SK-N-SH (cell line): ENCODE data around the gene SLC38A8. TPM values are rescaled to one million over a fixed set of nuclear protein-coding genes. Genes with fewer than 3 reads are reported as not detected.

Experiments used
- CTCF ChIA-PET: fragments of 300-600, 350-600 bp; formaldehyde crosslinking; extraction: SDS; loops from one replicate; lab custom pipeline; 2021; lab: Yijun Ruan, JAX
- POLR2A ChIA-PET: fragments of 350-600 bp; sonication (Branson Sonifier 250); formaldehyde crosslinking; extraction: SDS; loops from one replicate; lab custom pipeline; 2020; ENCODE audit warnings: antibody characterized with exemption, inconsistent platforms; lab: Yijun Ruan, JAX
- DNase-seq: peaks from one replicate; pipeline ENCODE4 v3.0.0; 2012
- H2AFZ ChIP-seq: fragments of 200-600 bp; sonication (generic); 2 replicates; pipeline ENCODE4 v1.8.1; 2016; ENCODE audit warnings: antibody characterized with exemption, mild to moderate bottlenecking, low read depth
- H3F3A ChIP-seq: fragments of 200-600 bp; sonication (generic); replicated peaks from 2 replicates; pipeline ENCODE3; 2016; ENCODE audit warnings: antibody characterized with exemption, mild to moderate bottlenecking; ENCODE audit not compliant: insufficient read depth
- H3K27ac ChIP-seq, 2 experiments: fragments of 200-500 bp in 1 of 2; fragments of 200-600 bp in 1 of 2; sonication (Bioruptor generic) in 1 of 2; sonication (generic), shearing (Covaris generic) in 1 of 2; 2 replicates each; pipeline versions ENCODE4 v1.5.1 to v1.6.1; 2014 to 2016; ENCODE audit warnings: low read depth in 2 of 2, inconsistent platforms in 1 of 2, low read length in 1 of 2, mild to moderate bottlenecking in 1 of 2, mixed read lengths in 1 of 2
- H3K27me3 ChIP-seq: fragments of 200-600 bp; sonication (generic), shearing (Covaris generic); 2 replicates; pipeline ENCODE4 v1.6.1; 2016; ENCODE audit warnings: mixed run types; ENCODE audit not compliant: insufficient read depth
- H3K36me3 ChIP-seq, 2 experiments: fragments of 200-500 bp in 1 of 2; fragments of 200-600 bp in 1 of 2; sonication (Bioruptor generic) in 1 of 2; sonication (generic) in 1 of 2; replicated peaks in 1 of 2; 2 replicates each; pipeline versions ENCODE3 to v1.5.1; 2014 to 2016; ENCODE audit warnings: low read length in 1 of 2, mild to moderate bottlenecking in 1 of 2; ENCODE audit not compliant: insufficient read depth in 2 of 2, control insufficient read depth in 1 of 2
- H3K4me1 ChIP-seq, 2 experiments: fragments of 200-500 bp in 1 of 2; fragments of 200-600 bp in 1 of 2; sonication (Bioruptor generic) in 1 of 2; sonication (generic), shearing (Covaris generic) in 1 of 2; 2 replicates each; pipeline versions ENCODE4 v1.5.1 to v1.6.1; 2014 to 2016; ENCODE audit warnings: low read depth in 1 of 2, low read length in 1 of 2, mixed run types in 1 of 2; ENCODE audit not compliant: insufficient read depth in 2 of 2, control insufficient read depth in 1 of 2
- H3K4me2 ChIP-seq: fragments of 200-600 bp; sonication (generic), shearing (Covaris generic); 2 replicates; pipeline ENCODE4 v1.6.1; 2017; ENCODE audit warnings: mixed run types
- H3K4me3 ChIP-seq, 2 experiments: fragments of 200-500 bp in 1 of 2; fragments of 200-600 bp in 1 of 2; sonication (Bioruptor generic) in 1 of 2; sonication (generic), shearing (Covaris generic) in 1 of 2; 2 replicates each; pipeline versions ENCODE4 v1.5.1 to v1.8.1; 2014 to 2016; ENCODE audit warnings: low read depth in 2 of 2, inconsistent platforms in 1 of 2, low read length in 1 of 2, mild to moderate bottlenecking in 1 of 2, mixed read lengths in 1 of 2, moderate library complexity in 1 of 2
- H3K79me2 ChIP-seq: fragments of 200-600 bp; sonication (generic); 2 replicates; pipeline ENCODE4 v1.8.1; 2017; ENCODE audit warnings: mild to moderate bottlenecking; ENCODE audit not compliant: insufficient read depth
- H3K9ac ChIP-seq: fragments of 200-600 bp; sonication (generic); 2 replicates; pipeline ENCODE4 v1.6.1; 2017; ENCODE audit warnings: mixed run types
- H3K9me2 ChIP-seq: fragments of 200-600 bp; sonication (generic); 2 replicates; pipeline ENCODE4 v1.6.1; 2017; ENCODE audit warnings: mixed run types
- H3K9me3 ChIP-seq: fragments of 200-600 bp; sonication (generic); 2 replicates; pipeline ENCODE4 v1.6.1; 2017; ENCODE audit warnings: mixed run types, mild to moderate bottlenecking, moderate library complexity
- H4K20me1 ChIP-seq: fragments of 200-600 bp; sonication (generic); 2 replicates; pipeline ENCODE4 v1.6.1; 2017; ENCODE audit warnings: mild to moderate bottlenecking, mixed run types; ENCODE audit not compliant: insufficient read depth
- ELF1 ChIP-seq: IDR thresholded peaks from 2 replicates; pipeline ENCODE4 v1.4.0; 2012
- FOSL2 ChIP-seq: IDR thresholded peaks from 2 replicates; pipeline ENCODE4 v1.4.0; 2012; ENCODE audit warnings: low read depth, mild to moderate bottlenecking, moderate library complexity, borderline replicate concordance
- FOXJ3 ChIP-seq: sonication (generic); formaldehyde crosslinking; IDR thresholded peaks from 2 replicates; pipeline ENCODE4 v1.5.1; 2020; ENCODE audit warnings: mild to moderate bottlenecking, missing genetic modification reagents
- FOXM1 ChIP-seq: IDR thresholded peaks from 2 replicates; pipeline ENCODE4 v1.4.0; 2012; ENCODE audit warnings: low read depth, mild to moderate bottlenecking
- MEF2A ChIP-seq: IDR thresholded peaks from 2 replicates; pipeline ENCODE4 v1.4.0; 2012; ENCODE audit warnings: low read depth, borderline replicate concordance
- MXI1 ChIP-seq: IDR thresholded peaks from 2 replicates; pipeline ENCODE4 v1.6.1; 2012; ENCODE audit warnings: mild to moderate bottlenecking, low read depth, low read length, improper control_type of control experiment
- NFIC ChIP-seq: IDR thresholded peaks from 2 replicates; pipeline ENCODE4 v1.4.0; 2012; ENCODE audit warnings: borderline replicate concordance
- NRF1 ChIP-seq: IDR thresholded peaks from 2 replicates; pipeline ENCODE4 v1.6.1; 2012; ENCODE audit warnings: low read depth, mild to moderate bottlenecking, low read length
- RCOR1 ChIP-seq: fragments of 150-350 bp; IDR thresholded peaks from 2 replicates; pipeline ENCODE4 v1.6.1; 2017; ENCODE audit warnings: antibody characterized with exemption, low read length
- RXRA ChIP-seq: IDR thresholded peaks from 2 replicates; pipeline ENCODE4 v1.4.0; 2012; ENCODE audit warnings: low read depth, mild to moderate bottlenecking, borderline replicate concordance
- SIN3A ChIP-seq: IDR thresholded peaks from 2 replicates; pipeline ENCODE4 v1.6.1; 2012; ENCODE audit warnings: low read depth, mild to moderate bottlenecking, low read length, moderate library complexity, borderline replicate concordance
- SMC3 ChIP-seq: IDR thresholded peaks from 2 replicates; pipeline ENCODE4 v1.6.1; 2012; ENCODE audit warnings: low read depth, low read length, improper control_type of control experiment
- TCF12 ChIP-seq: IDR thresholded peaks from 2 replicates; pipeline ENCODE4 v1.4.0; 2012
- WGBS: methylation state at CpG from one replicate; pipeline ENCODE4 v1.1.6; 2017; ENCODE audit warnings: low lambda C conversion rate; 5-methylcytosine and 5-hydroxymethylcytosine counted together
- polyA plus RNA-seq, 3 experiments: library from polyadenylated mRNA; depleted of rRNA; stranded (reverse); fragments of >200 nt; gene quantifications; 2 replicates each; pipeline ENCODE4 v1.2.3, GENCODE V29; 2012
- TF ChIP-seq, protein P1 (sequence below): IDR thresholded peaks from 2 replicates; pipeline ENCODE4 v1.4.0; 2012; ENCODE audit warnings: low read depth, borderline replicate concordance
- TF ChIP-seq, protein P2 (sequence below): IDR thresholded peaks from 2 replicates; pipeline ENCODE4; 2012
- TF ChIP-seq, protein P3 (sequence below): IDR thresholded peaks from 2 replicates; pipeline ENCODE4 v1.6.1; 2012; ENCODE audit warnings: mild to moderate bottlenecking, low read depth, low read length, moderate library complexity
- TF ChIP-seq, protein P4 (sequence below): IDR thresholded peaks from 2 replicates; pipeline ENCODE4 v1.4.0; 2012; ENCODE audit warnings: low read depth, borderline replicate concordance
- TF ChIP-seq, protein P5 (sequence below): IDR thresholded peaks from 2 replicates; pipeline ENCODE4 v1.4.0; 2012; ENCODE audit warnings: low read depth

The SLC38A8 gene
- polyA plus RNA-seq, 1 of the 3 experiments (the other 2 are of a cell fraction) = not detected

DNA sequence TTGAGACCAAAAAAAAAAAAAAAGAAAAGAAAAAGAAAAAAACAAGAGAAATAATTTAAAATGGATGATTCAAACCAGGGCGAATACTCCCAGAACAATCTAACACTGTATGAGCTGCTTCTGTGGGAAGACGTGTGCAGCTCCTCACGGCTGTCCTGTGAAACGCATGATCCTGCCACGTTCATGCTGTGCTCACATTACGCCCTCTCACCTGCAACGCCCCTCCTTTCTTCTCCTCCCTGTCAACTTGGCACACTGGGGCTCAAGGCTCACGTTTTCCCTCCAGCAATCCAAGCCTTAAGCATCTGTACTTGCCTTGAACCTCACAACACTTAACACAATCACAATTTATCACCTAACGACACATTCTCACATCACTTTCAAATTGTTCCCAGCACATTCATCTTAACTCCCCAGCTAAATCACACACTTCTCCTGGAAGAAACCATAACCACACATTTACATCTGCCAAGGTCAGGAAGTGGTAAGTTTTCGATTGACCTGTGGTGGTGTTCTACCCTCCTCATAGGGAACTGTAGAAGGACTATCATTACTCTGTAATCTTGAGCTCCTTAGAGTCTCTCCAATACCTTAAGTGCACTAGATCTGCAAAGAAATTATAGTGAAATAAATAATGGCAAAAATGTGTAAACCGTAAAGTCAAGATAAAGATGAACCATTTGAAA lies 45.0 kb upstream of the SLC38A8 start:
- WGBS = 92% methylated on average over 11 of the region's 11 CpGs
- ChIA-PET POLR2A (no interaction called here), CTCF (interaction anchor here (0.8 to 14.3 kb wide), 7 partner anchors 10 to 134 kb away, joined by 3 to 163 read pairs (median 18); partner anchors contain the start of gene TAF1C)
- H2AFZ ChIP-seq = no peak overlapping the region
- H3K4me3 ChIP-seq = no peak overlapping the region
- no peaks in the 10 kb centered on the region for H3F3A ChIP-seq
- no peaks in the 10 kb centered on the region for H3K9me3 ChIP-seq
- H3K4me2 ChIP-seq = no peak overlapping the region
- DNase-seq = no peak
- no peak overlapping the region for H3K27ac ChIP-seq
- no peaks in the 10 kb centered on the region for H3K79me2 ChIP-seq
- H3K9me2 ChIP-seq = no peaks in the 10 kb centered on the region
- H3K9ac ChIP-seq = no peak overlapping the region
- H3K4me1 ChIP-seq = no peaks in the 10 kb centered on the region
- H4K20me1 ChIP-seq = no peaks in the 10 kb centered on the region
- TF ChIP-seq RXRA = no peak
- no peak for TF ChIP-seq NFIC
- TF ChIP-seq ELF1 = no peak
- no peak for TF ChIP-seq FOXM1
- no peak for TF ChIP-seq FOXJ3 (CRISPR knock-in tag)
- no peak for TF ChIP-seq TCF12
- TF ChIP-seq SIN3A = no peak
- TF ChIP-seq, protein P1, sequence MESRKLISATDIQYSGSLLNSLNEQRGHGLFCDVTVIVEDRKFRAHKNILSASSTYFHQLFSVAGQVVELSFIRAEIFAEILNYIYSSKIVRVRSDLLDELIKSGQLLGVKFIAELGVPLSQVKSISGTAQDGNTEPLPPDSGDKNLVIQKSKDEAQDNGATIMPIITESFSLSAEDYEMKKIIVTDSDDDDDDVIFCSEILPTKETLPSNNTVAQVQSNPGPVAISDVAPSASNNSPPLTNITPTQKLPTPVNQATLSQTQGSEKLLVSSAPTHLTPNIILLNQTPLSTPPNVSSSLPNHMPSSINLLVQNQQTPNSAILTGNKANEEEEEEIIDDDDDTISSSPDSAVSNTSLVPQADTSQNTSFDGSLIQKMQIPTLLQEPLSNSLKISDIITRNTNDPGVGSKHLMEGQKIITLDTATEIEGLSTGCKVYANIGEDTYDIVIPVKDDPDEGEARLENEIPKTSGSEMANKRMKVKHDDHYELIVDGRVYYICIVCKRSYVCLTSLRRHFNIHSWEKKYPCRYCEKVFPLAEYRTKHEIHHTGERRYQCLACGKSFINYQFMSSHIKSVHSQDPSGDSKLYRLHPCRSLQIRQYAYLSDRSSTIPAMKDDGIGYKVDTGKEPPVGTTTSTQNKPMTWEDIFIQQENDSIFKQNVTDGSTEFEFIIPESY = no peak
- TF ChIP-seq, protein P2, sequence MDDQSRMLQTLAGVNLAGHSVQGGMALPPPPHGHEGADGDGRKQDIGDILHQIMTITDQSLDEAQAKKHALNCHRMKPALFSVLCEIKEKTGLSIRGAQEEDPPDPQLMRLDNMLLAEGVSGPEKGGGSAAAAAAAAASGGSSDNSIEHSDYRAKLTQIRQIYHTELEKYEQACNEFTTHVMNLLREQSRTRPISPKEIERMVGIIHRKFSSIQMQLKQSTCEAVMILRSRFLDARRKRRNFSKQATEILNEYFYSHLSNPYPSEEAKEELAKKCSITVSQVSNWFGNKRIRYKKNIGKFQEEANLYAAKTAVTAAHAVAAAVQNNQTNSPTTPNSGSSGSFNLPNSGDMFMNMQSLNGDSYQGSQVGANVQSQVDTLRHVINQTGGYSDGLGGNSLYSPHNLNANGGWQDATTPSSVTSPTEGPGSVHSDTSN = no peak
- no peak for TF ChIP-seq SMC3
- TF ChIP-seq NRF1 = no peak
- no peak for TF ChIP-seq MEF2A
- TF ChIP-seq, protein P3, sequence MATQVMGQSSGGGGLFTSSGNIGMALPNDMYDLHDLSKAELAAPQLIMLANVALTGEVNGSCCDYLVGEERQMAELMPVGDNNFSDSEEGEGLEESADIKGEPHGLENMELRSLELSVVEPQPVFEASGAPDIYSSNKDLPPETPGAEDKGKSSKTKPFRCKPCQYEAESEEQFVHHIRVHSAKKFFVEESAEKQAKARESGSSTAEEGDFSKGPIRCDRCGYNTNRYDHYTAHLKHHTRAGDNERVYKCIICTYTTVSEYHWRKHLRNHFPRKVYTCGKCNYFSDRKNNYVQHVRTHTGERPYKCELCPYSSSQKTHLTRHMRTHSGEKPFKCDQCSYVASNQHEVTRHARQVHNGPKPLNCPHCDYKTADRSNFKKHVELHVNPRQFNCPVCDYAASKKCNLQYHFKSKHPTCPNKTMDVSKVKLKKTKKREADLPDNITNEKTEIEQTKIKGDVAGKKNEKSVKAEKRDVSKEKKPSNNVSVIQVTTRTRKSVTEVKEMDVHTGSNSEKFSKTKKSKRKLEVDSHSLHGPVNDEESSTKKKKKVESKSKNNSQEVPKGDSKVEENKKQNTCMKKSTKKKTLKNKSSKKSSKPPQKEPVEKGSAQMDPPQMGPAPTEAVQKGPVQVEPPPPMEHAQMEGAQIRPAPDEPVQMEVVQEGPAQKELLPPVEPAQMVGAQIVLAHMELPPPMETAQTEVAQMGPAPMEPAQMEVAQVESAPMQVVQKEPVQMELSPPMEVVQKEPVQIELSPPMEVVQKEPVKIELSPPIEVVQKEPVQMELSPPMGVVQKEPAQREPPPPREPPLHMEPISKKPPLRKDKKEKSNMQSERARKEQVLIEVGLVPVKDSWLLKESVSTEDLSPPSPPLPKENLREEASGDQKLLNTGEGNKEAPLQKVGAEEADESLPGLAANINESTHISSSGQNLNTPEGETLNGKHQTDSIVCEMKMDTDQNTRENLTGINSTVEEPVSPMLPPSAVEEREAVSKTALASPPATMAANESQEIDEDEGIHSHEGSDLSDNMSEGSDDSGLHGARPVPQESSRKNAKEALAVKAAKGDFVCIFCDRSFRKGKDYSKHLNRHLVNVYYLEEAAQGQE = no peak
- TF ChIP-seq MXI1 = no peak
- TF ChIP-seq FOSL2 = no peak
- TF ChIP-seq, protein P4, sequence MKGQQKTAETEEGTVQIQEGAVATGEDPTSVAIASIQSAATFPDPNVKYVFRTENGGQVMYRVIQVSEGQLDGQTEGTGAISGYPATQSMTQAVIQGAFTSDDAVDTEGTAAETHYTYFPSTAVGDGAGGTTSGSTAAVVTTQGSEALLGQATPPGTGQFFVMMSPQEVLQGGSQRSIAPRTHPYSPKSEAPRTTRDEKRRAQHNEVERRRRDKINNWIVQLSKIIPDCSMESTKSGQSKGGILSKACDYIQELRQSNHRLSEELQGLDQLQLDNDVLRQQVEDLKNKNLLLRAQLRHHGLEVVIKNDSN = no peak
- TF ChIP-seq RCOR1 = no peak
- TF ChIP-seq, protein P5, sequence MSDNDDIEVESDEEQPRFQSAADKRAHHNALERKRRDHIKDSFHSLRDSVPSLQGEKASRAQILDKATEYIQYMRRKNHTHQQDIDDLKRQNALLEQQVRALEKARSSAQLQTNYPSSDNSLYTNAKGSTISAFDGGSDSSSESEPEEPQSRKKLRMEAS = no peak
- H3K27me3 ChIP-seq = no peaks in the 10 kb centered on the region
- H3K36me3 ChIP-seq = peaks cover 58 to 83% of the 10 kb centered on the region in 2 experiments
